Smooth muscle cell (in vitro differentiated cells): ENCODE results near the gene SPDYE17. TPM values are rescaled to one million over a fixed set of nuclear protein-coding genes. Genes with fewer than 3 reads are reported as not detected.
"Not testable (repeated sequence)": the region's sequence is repeated elsewhere in the genome, so short reads cannot be mapped to it uniquely, and the experiment has no call there.

Experiments
- DNase-seq: peaks from one replicate; lab custom pipeline; 2025; ENCODE audit not compliant: unreplicated experiment; lab: John Stamatoyannopoulos, UW
- H2AFZ ChIP-seq: fragments of 200-600 bp; sonication (generic); 2 replicates; pipeline ENCODE4 v1.6.0; 2016; ENCODE audit warnings: antibody characterized with exemption, low read depth, mild to moderate bottlenecking
- H3F3A ChIP-seq: fragments of 200-600 bp; sonication (generic); 2 replicates; pipeline ENCODE4 v1.6.0; 2017; ENCODE audit warnings: antibody characterized with exemption, low read depth
- H3K27ac ChIP-seq: fragments of 200-600 bp; sonication (generic); 2 replicates; pipeline ENCODE4 v1.5.1; 2016; ENCODE audit warnings: low read depth, mild to moderate bottlenecking
- H3K27me3 ChIP-seq: fragments of 200-600 bp; sonication (generic); 2 replicates; pipeline ENCODE4 v1.6.1; 2016; ENCODE audit warnings: low read depth, mild to moderate bottlenecking
- H3K36me3 ChIP-seq: fragments of 200-600 bp; sonication (generic); 2 replicates; pipeline ENCODE4 v1.5.1; 2016; ENCODE audit warnings: low read depth
- H3K4me1 ChIP-seq: fragments of 200-600 bp; sonication (generic); 2 replicates; pipeline ENCODE4 v1.5.1; 2016; ENCODE audit warnings: low read depth
- H3K4me2 ChIP-seq: fragments of 200-600 bp; sonication (generic); 2 replicates; pipeline ENCODE4 v1.6.0; 2016; ENCODE audit warnings: mild to moderate bottlenecking
- H3K4me3 ChIP-seq: fragments of 200-600 bp; sonication (generic); 2 replicates; pipeline ENCODE4 v1.5.1; 2016; ENCODE audit warnings: mild to moderate bottlenecking
- H3K79me2 ChIP-seq: fragments of 200-600 bp; sonication (generic); 2 replicates; pipeline ENCODE4 v1.6.0; 2016; ENCODE audit warnings: low read depth, mild to moderate bottlenecking
- H3K9ac ChIP-seq: fragments of 200-600 bp; sonication (generic); 2 replicates; pipeline ENCODE4 v1.6.0; 2016; ENCODE audit warnings: low read depth
- H3K9me3 ChIP-seq: fragments of 200-600 bp; sonication (generic); replicated peaks from 2 replicates; pipeline ENCODE4 v1.5.1; 2016; ENCODE audit warnings: low read depth
- H4K20me1 ChIP-seq: fragments of 200-600 bp; sonication (generic); 2 replicates; pipeline ENCODE4 v1.6.0; 2016; ENCODE audit warnings: low read depth
- WGBS: methylation state at CpG from one replicate; pipeline ENCODE4 v1.1.7; 2016; ENCODE audit warnings: low lambda C conversion rate; 5-methylcytosine and 5-hydroxymethylcytosine counted together
- polyA plus RNA-seq: library from polyadenylated mRNA; unstranded; fragments of >200 nt; fragmentation: Nextera tagmentation; extraction: Ambion mirVana; gene quantifications from 2 replicates; pipeline ENCODE4 v1.2.1, GENCODE V29; 2016
- total RNA-seq: library from RNA; depleted of rRNA; stranded (reverse); fragments of >200 nt; gene quantifications from 2 replicates; pipeline ENCODE4 v1.2.3, GENCODE V29; 2014
- TF ChIP-seq, protein P1 (sequence below): fragments of 200-600 bp; sonication (generic); IDR thresholded peaks from 2 replicates; pipeline ENCODE4 v1.5.1; 2017; ENCODE audit warnings: borderline replicate concordance, mild to moderate bottlenecking, antibody characterized with exemption; ENCODE audit not compliant: insufficient read depth, poor library complexity, severe bottlenecking

The SPDYE17 gene
- total and polyA plus RNA-seq, 2 experiments from 2014 or later, result not detected

DNA sequence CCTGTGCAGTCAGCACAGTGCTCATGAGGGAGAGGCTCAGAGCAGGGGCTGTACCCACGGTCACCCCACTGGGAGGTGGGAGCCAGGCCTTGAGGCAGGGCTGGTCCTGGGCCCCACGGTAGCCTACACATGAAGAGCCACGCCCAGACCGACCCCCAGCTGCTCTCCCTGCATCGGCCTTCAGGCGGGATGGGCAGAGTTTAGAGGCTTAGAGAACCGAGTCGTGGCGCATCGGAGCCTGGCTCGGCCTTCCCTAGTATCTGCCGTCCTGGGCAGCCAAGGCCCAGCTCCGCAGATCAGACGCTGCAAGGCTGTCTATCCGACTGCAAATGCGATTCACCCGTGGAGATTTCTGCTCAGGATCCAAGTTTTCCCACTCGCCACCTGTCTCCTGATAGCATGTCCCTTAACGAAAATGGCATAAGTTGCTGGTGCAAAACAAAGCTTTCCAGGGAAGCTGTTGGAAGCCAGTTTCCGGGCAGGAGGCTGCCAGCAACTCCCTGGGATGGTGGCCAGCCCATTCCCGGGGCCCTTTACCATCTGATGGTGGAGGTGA is 29.4 kb downstream of the SPDYE17 start:
- H3K27ac ChIP-seq, H3F3A ChIP-seq, H2AFZ ChIP-seq, DNase-seq, H3K4me1 ChIP-seq, H3K4me3 ChIP-seq, H3K36me3 ChIP-seq, H3K9me3 ChIP-seq, H3K9ac ChIP-seq, H3K4me2 ChIP-seq, H4K20me1 ChIP-seq, H3K27me3 ChIP-seq, H3K79me2 ChIP-seq: not testable (repeated sequence)
- 96% methylated on average over 21 of the region's 21 CpGs for WGBS

DNA sequence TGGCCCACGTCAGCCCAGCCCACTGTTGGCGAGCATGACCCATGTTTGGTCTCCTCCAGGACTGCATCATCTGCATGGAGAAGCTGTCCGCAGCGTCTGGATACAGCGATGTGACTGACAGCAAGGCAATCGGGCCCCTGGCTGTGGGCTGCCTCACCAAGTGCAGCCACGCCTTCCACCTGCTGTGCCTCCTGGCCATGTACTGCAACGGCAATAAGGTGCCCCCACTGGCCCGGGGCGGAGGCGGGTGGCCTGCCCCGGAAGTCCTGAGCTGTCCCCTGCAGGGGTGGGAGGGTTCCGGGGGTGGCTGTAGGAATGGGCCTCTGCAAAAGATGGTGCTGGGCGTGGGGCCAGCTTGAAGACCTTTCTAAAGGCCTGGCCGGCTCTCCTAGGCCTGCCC is 30.1 kb downstream of the SPDYE17 start:
- not testable (repeated sequence) for H3K4me3 ChIP-seq, DNase-seq, H3K27me3 ChIP-seq, H3K4me1 ChIP-seq, H3K36me3 ChIP-seq, H3K9ac ChIP-seq, H4K20me1 ChIP-seq, H3K79me2 ChIP-seq, H3F3A ChIP-seq, H2AFZ ChIP-seq, H3K27ac ChIP-seq, H3K9me3 ChIP-seq, H3K4me2 ChIP-seq
- WGBS, result 90% methylated on average over 13 of the region's 15 CpGs

DNA sequence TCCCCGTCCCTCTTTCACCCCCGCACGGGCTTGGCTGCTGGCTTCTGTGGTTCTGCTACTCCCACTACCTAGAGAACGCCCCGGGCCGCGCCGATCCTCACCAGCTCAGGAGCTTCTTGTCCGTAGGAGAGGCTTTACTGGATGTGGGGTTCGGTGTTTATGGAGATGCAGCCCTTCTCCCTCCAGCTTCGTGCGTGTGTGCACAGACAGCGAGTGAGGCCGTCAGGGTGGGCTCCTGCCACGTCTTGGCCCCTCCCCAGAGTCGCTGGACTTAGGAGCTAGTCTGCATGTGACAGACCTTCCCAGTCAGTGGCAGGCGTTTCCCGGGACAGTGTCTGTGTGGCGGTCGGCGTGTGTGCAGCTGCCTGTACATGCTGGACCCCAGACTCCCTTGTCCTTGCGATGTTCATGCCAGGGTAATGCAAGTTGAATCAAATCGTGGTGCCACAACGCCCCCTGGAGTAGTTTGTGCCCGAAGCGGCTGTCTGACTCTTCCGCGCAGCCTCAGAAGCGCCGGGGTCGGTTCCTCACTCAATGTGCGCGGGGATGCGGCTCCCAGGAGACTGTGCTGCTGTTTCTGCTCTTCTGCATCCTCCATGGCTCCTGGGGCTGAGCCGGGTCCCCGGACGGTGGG is 32.6 kb downstream of the SPDYE17 start:
- H3K4me3 ChIP-seq, H3K4me1 ChIP-seq, H3K4me2 ChIP-seq, H4K20me1 ChIP-seq, H3K36me3 ChIP-seq, H3K9me3 ChIP-seq, H3K27ac ChIP-seq, H3F3A ChIP-seq, H3K9ac ChIP-seq, H2AFZ ChIP-seq, DNase-seq, H3K79me2 ChIP-seq, H3K27me3 ChIP-seq: not testable (repeated sequence)
- 98% methylated on average over 12 of the region's 37 CpGs for WGBS

DNA sequence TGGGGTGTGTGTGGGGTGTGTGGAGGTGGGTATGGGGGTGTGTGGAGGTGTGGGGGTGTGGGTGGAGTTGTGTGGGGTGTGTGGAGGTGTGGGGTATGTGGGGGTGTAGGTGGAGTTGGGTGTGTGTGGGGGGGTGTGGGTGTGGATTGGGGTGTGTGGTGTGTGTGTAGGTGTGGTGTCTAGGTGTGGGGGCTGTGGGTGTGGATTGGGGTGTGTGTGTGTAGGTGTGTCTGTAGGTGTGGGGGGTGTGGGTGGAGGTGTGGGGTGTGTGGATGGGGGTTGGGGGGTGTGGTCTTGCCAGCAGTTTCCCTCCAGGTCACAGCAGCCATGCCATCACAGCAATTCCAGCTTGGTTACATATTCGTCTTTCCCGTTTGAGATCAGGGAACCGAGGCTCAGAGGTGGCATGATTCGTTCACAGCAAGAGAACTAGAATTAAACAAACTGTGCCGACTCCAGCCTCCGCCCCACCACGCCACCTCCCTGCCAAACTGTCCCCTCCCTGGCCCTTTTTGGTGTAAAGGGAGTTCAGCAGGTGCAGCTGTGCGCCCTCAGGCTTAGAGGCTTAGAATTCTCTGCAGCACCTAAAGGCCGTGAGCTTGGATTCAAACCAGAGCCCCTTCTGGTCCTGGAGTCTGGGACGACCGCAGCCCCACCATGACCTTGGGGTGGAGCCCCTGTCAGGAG is 33.3 kb downstream of the SPDYE17 start:
- not testable (repeated sequence) for H3K27ac ChIP-seq, H3K4me3 ChIP-seq, H3K79me2 ChIP-seq, H3K27me3 ChIP-seq, H3F3A ChIP-seq, H2AFZ ChIP-seq, DNase-seq, H3K36me3 ChIP-seq, H3K9me3 ChIP-seq, H3K4me1 ChIP-seq, H4K20me1 ChIP-seq, H3K4me2 ChIP-seq, H3K9ac ChIP-seq
- WGBS, result 87% methylated on average over 9 of the region's 11 CpGs

DNA sequence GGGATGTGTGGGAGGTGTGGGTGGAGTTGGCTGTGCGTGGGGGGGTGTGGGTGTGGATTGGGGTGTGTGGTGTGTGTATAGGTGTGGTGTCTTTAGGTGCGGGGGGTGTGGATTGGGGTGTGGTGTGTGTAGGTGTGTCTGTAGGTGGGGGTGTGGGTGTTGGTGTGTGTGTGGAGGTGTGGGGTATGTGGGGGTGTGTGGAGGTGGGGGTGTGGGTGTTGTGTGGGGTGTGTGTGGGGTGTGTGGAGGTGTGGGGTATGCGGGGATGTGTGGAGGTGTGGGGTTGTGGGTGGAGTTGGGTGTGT is 33.9 kb downstream of the SPDYE17 start:
- Histone ChIP-seq H3K36me3 (no peaks in the 10 kb centered on the region), H3K79me2 (no peaks in the 10 kb centered on the region), H3K9me3 (no peaks in the 10 kb centered on the region), H3K27me3 (no peaks in the 10 kb centered on the region), H3K4me2 (no peak overlapping the region), H2AFZ (no peak overlapping the region), H3K27ac (no peak overlapping the region), H3K4me3 (no peak overlapping the region), H4K20me1 (no peaks in the 10 kb centered on the region), H3K4me1 (no peaks in the 10 kb centered on the region), H3K9ac (no peak overlapping the region), H3F3A (no peaks in the 10 kb centered on the region)
- DNase-seq, result no peak
- TF ChIP-seq, protein P1, sequence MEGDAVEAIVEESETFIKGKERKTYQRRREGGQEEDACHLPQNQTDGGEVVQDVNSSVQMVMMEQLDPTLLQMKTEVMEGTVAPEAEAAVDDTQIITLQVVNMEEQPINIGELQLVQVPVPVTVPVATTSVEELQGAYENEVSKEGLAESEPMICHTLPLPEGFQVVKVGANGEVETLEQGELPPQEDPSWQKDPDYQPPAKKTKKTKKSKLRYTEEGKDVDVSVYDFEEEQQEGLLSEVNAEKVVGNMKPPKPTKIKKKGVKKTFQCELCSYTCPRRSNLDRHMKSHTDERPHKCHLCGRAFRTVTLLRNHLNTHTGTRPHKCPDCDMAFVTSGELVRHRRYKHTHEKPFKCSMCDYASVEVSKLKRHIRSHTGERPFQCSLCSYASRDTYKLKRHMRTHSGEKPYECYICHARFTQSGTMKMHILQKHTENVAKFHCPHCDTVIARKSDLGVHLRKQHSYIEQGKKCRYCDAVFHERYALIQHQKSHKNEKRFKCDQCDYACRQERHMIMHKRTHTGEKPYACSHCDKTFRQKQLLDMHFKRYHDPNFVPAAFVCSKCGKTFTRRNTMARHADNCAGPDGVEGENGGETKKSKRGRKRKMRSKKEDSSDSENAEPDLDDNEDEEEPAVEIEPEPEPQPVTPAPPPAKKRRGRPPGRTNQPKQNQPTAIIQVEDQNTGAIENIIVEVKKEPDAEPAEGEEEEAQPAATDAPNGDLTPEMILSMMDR, result no peak
- no CpG with 5 or more reads among the region's 3 CpGs for WGBS
